GM12878 (cell line): ENCODE results near the gene ADAP1. TPM values are rescaled to one million over a fixed set of nuclear protein-coding genes. Genes with fewer than 3 reads are reported as not detected.

Experiments
- BACH1 ChIP-seq: fragments of 450-650 bp; IDR thresholded peaks from 2 replicates; pipeline ENCODE4 v1.6.1; 2017; ENCODE audit warnings: mild to moderate bottlenecking, borderline replicate concordance
- CBFB ChIP-seq: IDR thresholded peaks from 2 replicates; pipeline ENCODE4 v1.6.1; 2016; ENCODE audit warnings: antibody characterized with exemption, low read depth
- EGR1 ChIP-seq, 2 experiments: IDR thresholded peaks; 1 replicate in 1 of 2; 2 replicates in 1 of 2; pipeline ENCODE4 v1.6.1; 2011 to 2012; ENCODE audit warnings: low read depth in 2 of 2, low read length in 2 of 2, borderline replicate concordance in 1 of 2, mild to moderate bottlenecking in 1 of 2, moderate library complexity in 1 of 2
- MEF2A ChIP-seq: IDR thresholded peaks from 2 replicates; pipeline ENCODE4 v1.6.1; 2011; ENCODE audit warnings: low read depth, mild to moderate bottlenecking, low read length, moderate library complexity; ENCODE audit not compliant: insufficient read depth
- MTA2 ChIP-seq: fragments of 450-650 bp; IDR thresholded peaks from 2 replicates; pipeline ENCODE4 v1.6.1; 2016; ENCODE audit warnings: low read depth, mild to moderate bottlenecking, moderate library complexity
- NFYA ChIP-seq: IDR thresholded peaks from 2 replicates; pipeline ENCODE4 v1.6.1; 2011; ENCODE audit warnings: low read depth, mild to moderate bottlenecking, low read length, improper control_type of control experiment, borderline replicate concordance
- NR2C1 ChIP-seq: fragments of 450-650 bp; IDR thresholded peaks from 2 replicates; pipeline ENCODE4 v1.6.1; 2017; ENCODE audit warnings: antibody characterized with exemption, mild to moderate bottlenecking, moderate library complexity
- PRDM15 ChIP-seq: fragments of 450-650 bp; formaldehyde crosslinking; IDR thresholded peaks from 2 replicates; pipeline ENCODE4 v1.4.0; 2020; ENCODE audit warnings: mild to moderate bottlenecking, moderate library complexity
- REST ChIP-seq: IDR thresholded peaks from 2 replicates; pipeline ENCODE4 v1.6.1; 2012; ENCODE audit warnings: mild to moderate bottlenecking, low read depth, low read length
- RFX5 ChIP-seq: IDR thresholded peaks from 2 replicates; pipeline ENCODE4 v1.6.1; 2011; ENCODE audit warnings: low read depth, low read length, improper control_type of control experiment
- SIX5 ChIP-seq: IDR thresholded peaks from 2 replicates; pipeline ENCODE4 v1.6.1; 2011; ENCODE audit warnings: mild to moderate bottlenecking, low read depth, low read length, moderate library complexity; ENCODE audit not compliant: severe bottlenecking
- SPI1 ChIP-seq: IDR thresholded peaks from 2 replicates; pipeline ENCODE4 v1.6.1; 2011; ENCODE audit warnings: low read depth, mild to moderate bottlenecking, low read length, moderate library complexity, borderline replicate concordance; ENCODE audit not compliant: insufficient read depth
- STAT3 ChIP-seq: IDR thresholded peaks from 2 replicates; pipeline ENCODE4 v1.6.1; 2011; ENCODE audit warnings: low read depth, low read length, improper control_type of control experiment
- SUPT20H ChIP-seq: IDR thresholded peaks from 2 replicates; pipeline ENCODE4 v1.6.1; 2011; ENCODE audit warnings: low read depth, mild to moderate bottlenecking, low read length, moderate library complexity, borderline replicate concordance; ENCODE audit not compliant: control insufficient read depth
- TBL1XR1 ChIP-seq: IDR thresholded peaks from 2 replicates; pipeline ENCODE4 v1.6.1; 2012; ENCODE audit warnings: low read depth, low read length, improper control_type of control experiment
- YY1 ChIP-seq: IDR thresholded peaks from 2 replicates; pipeline ENCODE4 v1.6.1; 2011; ENCODE audit warnings: low read depth, mild to moderate bottlenecking, low read length
- ZNF687 ChIP-seq: fragments of 450-650 bp; IDR thresholded peaks from 2 replicates; pipeline ENCODE4 v1.6.1; 2017; ENCODE audit warnings: mild to moderate bottlenecking, moderate library complexity
- polyA plus RNA-seq, 11 experiments: library from polyadenylated mRNA; depleted of rRNA in 4 of 11; unstranded in 6 of 11; stranded (reverse) in 5 of 11; fragments of >200 nt; fragmentation: Nextera tagmentation in 4 of 11; fragmentation: Illumina TruSeq in 1 of 11; extraction: Ambion mirVana in 4 of 11; extraction: Trizol in 1 of 11; gene quantifications; 1 replicate in 1 of 11; 2 replicates in 10 of 11; pipeline versions ENCODE4 v1.2.1 to v1.2.3, GENCODE V29; 2011 to 2016; ENCODE audit warnings: inconsistent platforms in 2 of 11, missing spikeins in 2 of 11, low read depth in 1 of 11
- total RNA-seq, 4 experiments: library from RNA; depleted of rRNA in 3 of 4; stranded (reverse); fragments of >200 nt in 3 of 4; fragmentation: Illumina TruSeq in 1 of 4; extraction: Trizol in 1 of 4; gene quantifications; 2 replicates each; pipeline versions ENCODE4 v1.2.1 to v1.2.3, GENCODE V29; 2013 to 2021

ADAP1 gene
- total and polyA plus RNA-seq, 10 of the 15 experiments (the other 5 are each of a cell fraction or from before 2014, with no cell fraction given), result 0.22 to 44.2 (median 22.0) TPM; not detected in 1

GRCh38 chr7:923108-924041 is 31.1 kb downstream of the ADAP1 start (continued):
- TF ChIP-seq MEF2A (peak; percentile 69; the same call in 1 of the 2 replicates), ZNF687 (peak; percentile 79), STAT3 (no peak), SUPT20H (no peak), RFX5 (no peak), PRDM15 (CRISPR knock-in tag) (no peak), SIX5 (no peak), BACH1 (peak; percentile 69; the same call in 1 of the 2 replicates), TBL1XR1 (peak; percentile 82), CBFB (peak; percentile 91), REST (peak; percentile 37; the same call in 1 of the 2 replicates), NFYA (no peak), YY1 (no peak), MTA2 (peak; percentile 81), SPI1 (no peak), EGR1 (IDR thresholded peaks at IDR 0.05; ENCODE audit: borderline replicate concordance in 1 of 2, low read depth in 2 of 2, low read length in 2 of 2) (peak in 1 of 2 experiments; percentile 66; a peak in 1 of 3 replicates), NR2C1 (0 out of 2 replicates have a peak, but pooled peaks have one; percentile 38)
